Neuron (in vitro differentiated cells): ENCODE results near the gene COCH.

Source experiments
- H2AFZ ChIP-seq: one replicate; pipeline ENCODE4 v1.6.1; 2013; ENCODE audit warnings: low read depth, mild to moderate bottlenecking, inconsistent platforms, low read length, moderate library complexity
- H3K27me3 ChIP-seq: one replicate; pipeline ENCODE4 v1.6.1; 2013; ENCODE audit warnings: low read length; ENCODE audit not compliant: insufficient read depth
- H3K36me3 ChIP-seq: one replicate; pipeline ENCODE4 v1.6.1; 2013; ENCODE audit warnings: low read length; ENCODE audit not compliant: insufficient read depth
- H3K4me1 ChIP-seq: one replicate; pipeline ENCODE4 v1.6.1; 2013; ENCODE audit warnings: low read length; ENCODE audit not compliant: insufficient read depth
- H3K4me3 ChIP-seq: 2 replicates; pipeline ENCODE4 v1.5.1; 2013; ENCODE audit warnings: mild to moderate bottlenecking, low read length, moderate library complexity
- H3K9me3 ChIP-seq: one replicate; pipeline ENCODE4 v1.6.1; 2013; ENCODE audit warnings: low read length

The COCH gene

GRCh38 chr14:30874120-30874998, at the start of gene COCH:
Gene COCH (plus strand): TSS chr14:30874559. CDS start chr14:30874939, 380 bp downstream.
- Histone ChIP-seq H3K4me3 (peak within 1 kb of the TSS; percentile 59), H3K36me3 (no peaks in the 10 kb centered on the region), H3K4me1 (no peaks in the 10 kb centered on the region), H3K27me3 (peaks cover 28% of the 10 kb centered on the region), H2AFZ (peak within 1 kb of the TSS; percentile 99), H3K9me3 (no peaks in the 10 kb centered on the region)

DNA sequence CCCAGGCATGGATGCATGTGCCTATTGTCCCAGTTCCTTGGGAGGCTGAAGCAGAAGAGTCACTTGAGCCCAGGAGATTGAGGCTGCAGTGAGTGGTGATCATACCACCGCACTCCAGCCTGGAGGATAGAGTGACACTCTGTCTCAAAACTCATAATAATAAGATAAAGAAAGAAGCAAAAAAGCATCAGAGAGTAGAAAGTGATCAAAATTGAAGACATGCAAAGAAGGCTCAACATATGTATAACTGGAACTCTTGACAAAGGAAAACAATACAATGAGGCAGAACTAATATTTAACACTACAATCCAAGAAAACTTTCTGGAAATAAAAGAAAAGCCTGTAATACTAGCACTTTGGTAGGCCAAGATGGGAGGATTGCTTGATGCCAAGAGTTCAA, 48.3 kb upstream of the COCH start:
- Histone ChIP-seq H3K4me1 (no peaks in the 10 kb centered on the region), H3K27me3 (no peaks in the 10 kb centered on the region), H3K36me3 (no peaks in the 10 kb centered on the region), H3K4me3 (no peak overlapping the region), H3K9me3 (no peaks in the 10 kb centered on the region), H2AFZ (no peak overlapping the region)

- no peak overlapping the region for H2AFZ ChIP-seq
- H3K4me1 ChIP-seq: no peaks in the 10 kb centered on the region
- no peaks in the 10 kb centered on the region for H3K27me3 ChIP-seq
- H3K36me3 ChIP-seq: no peaks in the 10 kb centered on the region
- H3K4me3 ChIP-seq: no peak overlapping the region
- no peaks in the 10 kb centered on the region for H3K9me3 ChIP-seq
Measured at GRCh38 chr14:30829853-30830252, 44.5 kb upstream of the COCH start.

DNA sequence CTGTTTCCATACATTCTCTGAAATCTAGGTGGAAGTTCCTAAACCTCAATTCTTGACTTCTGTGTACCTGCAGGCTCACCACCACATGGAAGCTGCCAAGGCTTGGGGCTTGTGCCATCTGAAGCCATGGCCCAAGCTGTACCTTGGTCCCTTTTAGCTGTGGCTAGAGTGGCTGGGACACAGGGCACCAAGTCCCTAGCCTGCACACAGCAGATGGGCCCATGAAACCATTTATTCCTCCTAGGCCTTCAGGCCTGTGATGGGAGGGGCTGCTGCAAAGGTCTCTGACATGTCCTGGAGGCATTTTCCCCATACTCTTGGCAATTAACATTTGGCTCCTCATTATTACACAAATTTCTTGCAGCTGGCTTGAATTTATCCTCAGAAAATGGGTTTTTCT, 40.0 kb upstream of the COCH start:
- Histone ChIP-seq H3K4me3 (no peak overlapping the region), H3K27me3 (no peaks in the 10 kb centered on the region), H3K36me3 (no peaks in the 10 kb centered on the region), H3K4me1 (no peaks in the 10 kb centered on the region), H2AFZ (no peak overlapping the region), H3K9me3 (no peaks in the 10 kb centered on the region)

DNA sequence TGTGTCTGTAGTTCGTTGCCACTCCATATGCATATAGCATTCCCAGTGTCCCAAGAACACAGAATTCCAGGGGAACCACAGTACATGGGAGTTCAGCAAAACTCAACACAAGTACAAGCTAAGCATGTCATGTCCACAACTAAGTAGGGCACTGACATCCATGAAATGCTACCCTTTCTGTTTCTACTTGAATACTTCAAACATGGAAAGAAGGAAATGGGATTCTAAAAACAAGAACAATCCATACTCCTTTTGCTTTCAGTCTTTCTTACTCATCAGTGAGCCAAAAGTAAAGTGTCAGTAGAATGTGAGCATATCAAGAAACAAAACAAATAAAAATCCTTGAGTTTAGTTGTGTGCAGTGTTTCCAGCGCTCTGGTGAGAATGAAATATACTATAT, 36.0 kb upstream of the COCH start:
- H2AFZ ChIP-seq: no peak overlapping the region
- no peaks in the 10 kb centered on the region for H3K27me3 ChIP-seq
- H3K9me3 ChIP-seq: no peaks in the 10 kb centered on the region
- H3K4me3 ChIP-seq: no peak overlapping the region
- H3K4me1 ChIP-seq: no peaks in the 10 kb centered on the region
- H3K36me3 ChIP-seq: no peaks in the 10 kb centered on the region

- Histone ChIP-seq H3K27me3 (no peaks in the 10 kb centered on the region), H2AFZ (no peak overlapping the region)
Measured at GRCh38 chr14:30840086-30840779, 34.1 kb upstream of the COCH start.

GRCh38 chr14:30842431-30842830, 31.9 kb upstream of the COCH start:
- no peak overlapping the region for H2AFZ ChIP-seq
- no peaks in the 10 kb centered on the region for H3K27me3 ChIP-seq
- H3K4me3 ChIP-seq: no peak overlapping the region
- H3K9me3 ChIP-seq: no peaks in the 10 kb centered on the region
- H3K36me3 ChIP-seq: no peaks in the 10 kb centered on the region
- H3K4me1 ChIP-seq: no peaks in the 10 kb centered on the region

More at GRCh38 chr14:30840086-30840779, 34.1 kb upstream of the COCH start:
- Histone ChIP-seq H3K9me3 (no peaks in the 10 kb centered on the region), H3K36me3 (no peaks in the 10 kb centered on the region), H3K4me1 (no peaks in the 10 kb centered on the region), H3K4me3 (no peak overlapping the region)

DNA sequence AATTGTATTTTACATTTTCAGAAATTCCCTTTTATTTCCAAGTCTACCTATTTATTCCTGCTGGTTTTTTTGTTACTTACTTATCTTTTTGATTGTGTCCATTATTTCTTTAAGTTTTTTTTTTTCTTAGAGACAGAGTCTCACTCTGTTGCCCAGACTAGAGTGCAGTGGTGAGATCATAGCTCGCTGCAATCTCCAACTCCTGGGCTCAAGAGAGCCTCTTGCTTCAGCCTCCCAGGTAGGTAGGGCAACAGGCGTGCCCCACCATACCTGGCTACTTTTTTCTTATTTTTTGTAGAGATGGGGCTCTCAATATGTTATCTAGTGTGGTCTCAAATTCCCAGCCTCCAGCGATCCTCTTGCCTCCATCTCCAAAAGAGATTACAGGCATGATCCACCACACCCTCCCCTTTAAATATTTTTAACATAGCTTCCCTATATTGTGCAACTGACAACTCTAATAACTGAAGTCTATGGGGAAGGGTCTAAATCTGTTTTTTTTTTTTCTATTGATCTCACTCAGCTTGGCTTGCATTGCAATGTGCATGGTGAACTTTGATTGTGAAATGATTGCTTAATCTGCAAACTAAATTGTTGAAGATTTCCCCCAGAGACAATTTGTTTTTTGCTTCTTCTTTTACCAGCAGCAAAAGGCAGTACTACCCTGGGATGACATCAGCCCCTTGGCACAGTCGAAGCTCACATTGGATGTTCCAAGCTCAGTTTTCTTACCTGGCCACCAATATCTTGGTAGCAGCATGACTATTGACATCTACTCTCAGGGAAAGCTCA, 25.7 kb upstream of the COCH start:
- H3K27me3 ChIP-seq: peaks cover 4% of the 10 kb centered on the region
- no peak overlapping the region for H3K4me3 ChIP-seq
- no peak overlapping the region for H2AFZ ChIP-seq
- H3K36me3 ChIP-seq: no peaks in the 10 kb centered on the region
- no peaks in the 10 kb centered on the region for H3K4me1 ChIP-seq
- H3K9me3 ChIP-seq: no peaks in the 10 kb centered on the region

- Histone ChIP-seq H3K9me3 (no peaks in the 10 kb centered on the region), H2AFZ (no peak overlapping the region)
Measured at GRCh38 chr14:30849354-30849753, 25.0 kb upstream of the COCH start.

DNA sequence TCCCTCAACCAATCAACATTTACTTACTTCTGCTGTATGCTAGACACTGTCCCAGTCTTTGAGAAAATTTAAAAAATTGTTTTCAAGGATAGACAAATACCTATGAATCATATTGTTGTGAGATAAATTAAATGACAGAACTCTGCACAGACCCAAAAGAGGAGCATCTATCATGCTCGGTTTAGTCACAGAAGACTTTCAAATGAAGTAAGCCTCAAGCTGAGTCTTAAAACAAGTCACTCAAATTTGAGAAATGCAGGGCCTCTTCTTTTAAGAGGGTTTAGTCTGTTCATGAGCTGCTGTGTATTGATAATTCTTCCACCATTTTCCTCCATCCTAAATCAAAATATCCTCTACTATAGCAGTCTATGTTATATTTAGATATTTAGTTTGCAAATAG, 24.4 kb upstream of the COCH start:
- Histone ChIP-seq H3K27me3 (peaks cover 4% of the 10 kb centered on the region), H3K4me1 (no peaks in the 10 kb centered on the region), H3K9me3 (no peaks in the 10 kb centered on the region), H3K36me3 (no peaks in the 10 kb centered on the region), H3K4me3 (no peak overlapping the region), H2AFZ (no peak overlapping the region)

More at GRCh38 chr14:30849354-30849753, 25.0 kb upstream of the COCH start:
- no peak overlapping the region for H3K4me3 ChIP-seq
- H3K4me1 ChIP-seq: no peaks in the 10 kb centered on the region
- no peaks in the 10 kb centered on the region for H3K36me3 ChIP-seq
- peaks cover 4% of the 10 kb centered on the region for H3K27me3 ChIP-seq

DNA sequence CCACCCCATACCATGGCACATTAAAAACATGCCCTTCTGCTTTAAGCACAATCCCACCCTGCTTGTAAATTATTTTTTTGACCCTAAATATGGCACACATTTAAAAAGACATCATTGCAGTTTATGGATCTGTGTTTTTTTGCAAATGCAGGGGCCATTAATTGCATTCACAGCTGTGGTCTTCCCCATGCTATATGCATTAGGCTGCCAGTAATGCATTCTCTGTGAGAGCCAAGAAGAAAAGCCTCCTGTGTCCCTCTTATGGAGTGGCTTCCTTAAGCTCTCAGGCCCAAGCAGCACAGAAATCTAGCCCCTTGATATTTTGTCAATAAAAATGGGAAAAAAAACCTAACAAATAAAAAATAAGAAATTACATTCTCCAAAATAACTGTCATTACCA, 20.4 kb upstream of the COCH start:
- H3K27me3 ChIP-seq: peaks cover 3% of the 10 kb centered on the region
- no peaks in the 10 kb centered on the region for H3K4me1 ChIP-seq
- H2AFZ ChIP-seq: no peak overlapping the region
- H3K9me3 ChIP-seq: no peaks in the 10 kb centered on the region
- no peaks in the 10 kb centered on the region for H3K36me3 ChIP-seq
- H3K4me3 ChIP-seq: no peak overlapping the region

DNA sequence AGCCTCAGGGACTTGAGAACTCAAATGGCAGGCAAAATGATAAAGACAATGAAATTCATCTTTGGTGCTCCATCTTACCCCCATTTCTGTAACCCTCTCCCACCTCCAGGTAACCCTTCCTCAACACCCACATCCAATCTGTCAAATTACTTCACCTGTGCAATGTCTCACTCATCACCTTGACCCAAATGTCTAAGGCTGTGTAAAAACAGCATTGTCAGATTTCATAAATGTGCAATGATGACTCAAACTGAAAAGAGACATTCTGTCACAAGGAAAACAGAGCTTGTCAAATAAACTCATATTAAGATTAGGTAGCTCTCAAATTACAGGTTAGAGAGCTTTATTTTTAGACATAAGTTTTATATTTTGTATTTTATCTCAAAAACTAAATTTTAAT, 19.9 kb upstream of the COCH start:
- Histone ChIP-seq H3K9me3 (no peaks in the 10 kb centered on the region), H2AFZ (no peak overlapping the region), H3K27me3 (no peaks in the 10 kb centered on the region), H3K36me3 (no peaks in the 10 kb centered on the region), H3K4me3 (no peak overlapping the region), H3K4me1 (no peaks in the 10 kb centered on the region)
